ENCODE data around the gene RSBN1L.

RSBN1L gene

GRCh38 chr7:77662869-77663268 lies 33.4 kb upstream of the RSBN1L start:
- FAIRE-seq (no peak), DNase-seq (ENCODE audit: insufficient read length) (no peak)
- TF ChIP-seq POLR2A (IDR thresholded peaks at IDR 0.05; ENCODE audit: low read depth, low read length) (no peak), POLR2AphosphoS5 (IDR thresholded peaks at IDR 0.05; ENCODE audit: low read depth, low read length) (no peak), TAF1 (IDR thresholded peaks at IDR 0.05; ENCODE audit: borderline replicate concordance, low read depth, low read length) (no peak)

GRCh38 chr7:77664715-77665114 lies 31.5 kb upstream of the RSBN1L start:
- DNase-seq (ENCODE audit: insufficient read length) (no peak), FAIRE-seq (no peak)
- no peak for TF ChIP-seq POLR2AphosphoS5 (IDR thresholded peaks at IDR 0.05; ENCODE audit: low read depth, low read length)
- TF ChIP-seq POLR2A (IDR thresholded peaks at IDR 0.05; ENCODE audit: low read depth, low read length): no peak
- TF ChIP-seq TAF1 (IDR thresholded peaks at IDR 0.05; ENCODE audit: borderline replicate concordance, low read depth, low read length): no peak

GRCh38 chr7:77665161-77665560 lies 31.1 kb upstream of the RSBN1L start:
- TF ChIP-seq POLR2AphosphoS5 (IDR thresholded peaks at IDR 0.05; ENCODE audit: low read depth, low read length) (no peak), POLR2A (IDR thresholded peaks at IDR 0.05; ENCODE audit: low read depth, low read length) (no peak), TAF1 (IDR thresholded peaks at IDR 0.05; ENCODE audit: borderline replicate concordance, low read depth, low read length) (no peak)
- FAIRE-seq: no peak
- no peak for DNase-seq (ENCODE audit: insufficient read length)

- FAIRE-seq (no peak), DNase-seq (ENCODE audit: insufficient read length) (no peak)
- TF ChIP-seq POLR2AphosphoS5 (IDR thresholded peaks at IDR 0.05; ENCODE audit: low read depth, low read length) (no peak), POLR2A (IDR thresholded peaks at IDR 0.05; ENCODE audit: low read depth, low read length) (no peak), TAF1 (IDR thresholded peaks at IDR 0.05; ENCODE audit: borderline replicate concordance, low read depth, low read length) (no peak)
Observed at GRCh38 chr7:77667459-77668086, 28.7 kb upstream of the RSBN1L start.

GRCh38 chr7:77674878-77675277 lies 21.4 kb upstream of the RSBN1L start:
- no peak for TF ChIP-seq TAF1 (IDR thresholded peaks at IDR 0.05; ENCODE audit: borderline replicate concordance, low read depth, low read length)
- no peak for TF ChIP-seq POLR2AphosphoS5 (IDR thresholded peaks at IDR 0.05; ENCODE audit: low read depth, low read length)
- no peak for TF ChIP-seq POLR2A (IDR thresholded peaks at IDR 0.05; ENCODE audit: low read depth, low read length)
- DNase-seq (ENCODE audit: insufficient read length) (no peak), FAIRE-seq (no peak)

- no peak for TF ChIP-seq POLR2A (IDR thresholded peaks at IDR 0.05; ENCODE audit: low read depth, low read length)
- TF ChIP-seq POLR2AphosphoS5 (IDR thresholded peaks at IDR 0.05; ENCODE audit: low read depth, low read length): no peak
- no peak for TF ChIP-seq TAF1 (IDR thresholded peaks at IDR 0.05; ENCODE audit: borderline replicate concordance, low read depth, low read length)
- FAIRE-seq (no peak), DNase-seq (ENCODE audit: insufficient read length) (no peak)
Observed at GRCh38 chr7:77679608-77680007, 16.7 kb upstream of the RSBN1L start.

GRCh38 chr7:77680266-77680665 lies 16.0 kb upstream of the RSBN1L start:
- no peak for DNase-seq (ENCODE audit: insufficient read length)
- no peak for TF ChIP-seq TAF1 (IDR thresholded peaks at IDR 0.05; ENCODE audit: borderline replicate concordance, low read depth, low read length)
- no peak for TF ChIP-seq POLR2AphosphoS5 (IDR thresholded peaks at IDR 0.05; ENCODE audit: low read depth, low read length)
- no peak for TF ChIP-seq POLR2A (IDR thresholded peaks at IDR 0.05; ENCODE audit: low read depth, low read length)

GRCh38 chr7:77684030-77684429 lies 12.2 kb upstream of the RSBN1L start:
- no peak for FAIRE-seq
- TF ChIP-seq POLR2A (IDR thresholded peaks at IDR 0.05; ENCODE audit: low read depth, low read length): no peak
- TF ChIP-seq POLR2AphosphoS5 (IDR thresholded peaks at IDR 0.05; ENCODE audit: low read depth, low read length): no peak
- no peak for TF ChIP-seq TAF1 (IDR thresholded peaks at IDR 0.05; ENCODE audit: borderline replicate concordance, low read depth, low read length)
- DNase-seq (ENCODE audit: insufficient read length): no peak

More at GRCh38 chr7:77680266-77680665, 16.0 kb upstream of the RSBN1L start:
- no peak for FAIRE-seq

- TF ChIP-seq TAF1 (IDR thresholded peaks at IDR 0.05; ENCODE audit: borderline replicate concordance, low read depth, low read length) (no peak), POLR2A (IDR thresholded peaks at IDR 0.05; ENCODE audit: low read depth, low read length) (no peak), POLR2AphosphoS5 (IDR thresholded peaks at IDR 0.05; ENCODE audit: low read depth, low read length) (no peak)
- FAIRE-seq (no peak), DNase-seq (ENCODE audit: insufficient read length) (no peak)
Observed at GRCh38 chr7:77685233-77685632, 11.0 kb upstream of the RSBN1L start.

- DNase-seq (ENCODE audit: insufficient read length): no peak
Observed at GRCh38 chr7:77687100-77687746, 9.0 kb upstream of the RSBN1L start.

GRCh38 chr7:77687747-77688144 lies 8.5 kb upstream of the RSBN1L start:
- no peak for TF ChIP-seq POLR2AphosphoS5 (IDR thresholded peaks at IDR 0.05; ENCODE audit: low read depth, low read length)
- DNase-seq (ENCODE audit: insufficient read length): no peak

More at GRCh38 chr7:77687100-77687746, 9.0 kb upstream of the RSBN1L start:
- no peak for FAIRE-seq
- TF ChIP-seq POLR2AphosphoS5 (IDR thresholded peaks at IDR 0.05; ENCODE audit: low read depth, low read length) (no peak), POLR2A (IDR thresholded peaks at IDR 0.05; ENCODE audit: low read depth, low read length) (no peak), TAF1 (IDR thresholded peaks at IDR 0.05; ENCODE audit: borderline replicate concordance, low read depth, low read length) (no peak)

GRCh38 chr7:77690289-77690688 lies 6.0 kb upstream of the RSBN1L start:
- TF ChIP-seq POLR2AphosphoS5 (IDR thresholded peaks at IDR 0.05; ENCODE audit: low read depth, low read length) (no peak), POLR2A (IDR thresholded peaks at IDR 0.05; ENCODE audit: low read depth, low read length) (no peak), TAF1 (IDR thresholded peaks at IDR 0.05; ENCODE audit: borderline replicate concordance, low read depth, low read length) (no peak)
- no peak for DNase-seq (ENCODE audit: insufficient read length)
- no peak for FAIRE-seq

More at GRCh38 chr7:77687747-77688144, 8.5 kb upstream of the RSBN1L start:
- no peak for FAIRE-seq

Data from GM12892 (cell line).